Neuronal stem cell (in vitro differentiated cells): ENCODE results near the gene BTBD9.

Experiments
- DNase-seq: peaks from one replicate; pipeline ENCODE4 v3.0.0-alpha.2; 2013; ENCODE audit warnings: low spot score
- H2AFZ ChIP-seq: one replicate; pipeline ENCODE4 v1.6.1; 2013; ENCODE audit warnings: mild to moderate bottlenecking, low read length, inconsistent platforms
- H2AK5ac ChIP-seq: 2 replicates; pipeline ENCODE4 v1.6.1; 2013; ENCODE audit warnings: low read depth, mild to moderate bottlenecking, inconsistent platforms, low read length, moderate library complexity, mixed read lengths
- H2BK120ac ChIP-seq: 2 replicates; pipeline ENCODE4 v1.6.1; 2013; ENCODE audit warnings: low read depth, mild to moderate bottlenecking, inconsistent platforms, low read length, moderate library complexity, mixed read lengths
- H2BK12ac ChIP-seq: one replicate; pipeline ENCODE4 v1.6.1; 2013; ENCODE audit warnings: low read length, inconsistent platforms
- H2BK15ac ChIP-seq: 2 replicates; pipeline ENCODE4 v1.6.1; 2013; ENCODE audit warnings: mild to moderate bottlenecking, low read length, inconsistent platforms, mixed read lengths
- H2BK5ac ChIP-seq: one replicate; pipeline ENCODE4 v1.6.1; 2013; ENCODE audit warnings: inconsistent platforms, mild to moderate bottlenecking, low read length, moderate library complexity
- H3K14ac ChIP-seq: one replicate; pipeline ENCODE4 v1.6.1; 2013; ENCODE audit warnings: low read length, inconsistent platforms
- H3K18ac ChIP-seq: 2 replicates; pipeline ENCODE4 v1.6.1; 2013; ENCODE audit warnings: low read length, inconsistent platforms
- H3K23ac ChIP-seq: 2 replicates; pipeline ENCODE4 v1.6.1; 2013; ENCODE audit warnings: low read depth, mild to moderate bottlenecking, mixed read lengths, low read length, inconsistent platforms; ENCODE audit not compliant: poor library complexity
- H3K27ac ChIP-seq: replicated peaks from 3 replicates; pipeline ENCODE4 v1.5.1; 2013; ENCODE audit warnings: low read length, inconsistent platforms
- H3K27me3 ChIP-seq, 3 experiments: 2 replicates each; pipeline ENCODE4 v1.6.1; 2013; ENCODE audit warnings: low read length in 3 of 3, mild to moderate bottlenecking in 2 of 3, inconsistent platforms in 1 of 3, low read depth in 1 of 3, mixed read lengths in 1 of 3, moderate library complexity in 1 of 3; ENCODE audit not compliant: control insufficient read depth in 3 of 3, insufficient read depth in 3 of 3
- H3K36me3 ChIP-seq, 2 donors: replicated peaks in 1 of 2; 2 replicates each; pipeline ENCODE4 v1.6.1; 2013; ENCODE audit warnings: low read length in 2 of 2; ENCODE audit not compliant: control insufficient read depth in 2 of 2, insufficient read depth in 2 of 2
- H3K4ac ChIP-seq: 2 replicates; pipeline ENCODE4 v1.6.1; 2013; ENCODE audit warnings: inconsistent platforms, mild to moderate bottlenecking, low read length, moderate library complexity
- H3K4me1 ChIP-seq, 2 donors: 1 replicate in 1 of 2; 2 replicates in 1 of 2; pipeline ENCODE4 v1.6.1; 2013; ENCODE audit warnings: low read length in 2 of 2, low read depth in 1 of 2; ENCODE audit not compliant: control insufficient read depth in 2 of 2, insufficient read depth in 1 of 2
- H3K4me2 ChIP-seq: one replicate; pipeline ENCODE4 v1.6.1; 2013; ENCODE audit warnings: mild to moderate bottlenecking, low read length, inconsistent platforms; ENCODE audit not compliant: insufficient read depth, poor library complexity, severe bottlenecking
- H3K4me3 ChIP-seq, 2 donors: 2 replicates each; pipeline ENCODE4 v1.5.1; 2013; ENCODE audit warnings: low read length in 2 of 2, mild to moderate bottlenecking in 2 of 2, inconsistent platforms in 1 of 2, moderate library complexity in 1 of 2
- H3K79me1 ChIP-seq: one replicate; pipeline ENCODE4 v1.6.1; 2013; ENCODE audit warnings: low read depth, mild to moderate bottlenecking, inconsistent platforms, low read length, moderate library complexity
- H3K9ac ChIP-seq: one replicate; pipeline ENCODE4 v1.6.1; 2013; ENCODE audit warnings: mild to moderate bottlenecking, low read depth, low read length, inconsistent platforms; ENCODE audit not compliant: poor library complexity
- H3K9me3 ChIP-seq, 2 donors: replicated peaks in 1 of 2; 2 replicates each; pipeline versions ENCODE3 to v1.6.1; 2013; ENCODE audit warnings: low read length in 2 of 2, mild to moderate bottlenecking in 2 of 2, inconsistent platforms in 1 of 2, low read depth in 1 of 2, mixed read lengths in 1 of 2, moderate library complexity in 1 of 2; ENCODE audit not compliant: control insufficient read depth in 2 of 2, insufficient read depth in 1 of 2
- H4K8ac ChIP-seq: one replicate; pipeline ENCODE4 v1.6.1; 2013; ENCODE audit warnings: low read depth, mild to moderate bottlenecking, inconsistent platforms, low read length, moderate library complexity
- H4K91ac ChIP-seq: one replicate; pipeline ENCODE4 v1.6.1; 2013; ENCODE audit warnings: low read length, low read depth, mild to moderate bottlenecking, inconsistent platforms; ENCODE audit not compliant: poor library complexity
- WGBS, 2 donors: extraction: QIAGEN DNeasy Blood & Tissue Kit; methylation state at CpG; one replicate each; pipeline ENCODE4 v1.1.7; 2013; ENCODE audit warnings: missing lambda C conversion rate in 2 of 2, mixed read lengths in 1 of 2; ENCODE audit not compliant: insufficient read length in 2 of 2, insufficient replicate concordance in 1 of 2; ENCODE audit errors: extremely low coverage in 2 of 2; 5-methylcytosine and 5-hydroxymethylcytosine counted together

BTBD9 gene

GRCh38 chr6:38350942-38351341, 288.8 kb downstream of the BTBD9 start:
- Histone ChIP-seq H4K8ac (no peak overlapping the region), H3K23ac (no peak overlapping the region), H2BK12ac (no peak overlapping the region), H3K18ac (no peak overlapping the region), H3K9ac (no peak overlapping the region), H3K4me3 (no peak overlapping the region), H3K4me1 (peaks cover 4 to 27% of the 10 kb centered on the region in 2 donors), H3K79me1 (no peaks in the 10 kb centered on the region), H2BK15ac (no peak overlapping the region), H3K14ac (no peak overlapping the region), H3K27ac (no peak overlapping the region), H4K91ac (no peak overlapping the region), H3K9me3 (no peaks in the 10 kb centered on the region), H2AFZ (no peak overlapping the region), H2BK5ac (no peak overlapping the region), H3K27me3 (no peaks in the 10 kb centered on the region), H2AK5ac (no peak overlapping the region), H3K4ac (no peak overlapping the region), H3K4me2 (no peak overlapping the region), H2BK120ac (no peak overlapping the region), H3K36me3 (no peaks in the 10 kb centered on the region)
- DNase-seq = no peak

- no peak overlapping the region for H2BK12ac ChIP-seq
- H2BK5ac ChIP-seq = no peak overlapping the region
- H2AK5ac ChIP-seq = no peak overlapping the region
- no peak overlapping the region for H3K9ac ChIP-seq
- no peak overlapping the region for H4K91ac ChIP-seq
- WGBS, 2 donors = no CpG with 5 or more reads among the region's 4 CpGs
- H4K8ac ChIP-seq = no peak overlapping the region
- no peak overlapping the region for H3K4me3 ChIP-seq
- no peak for DNase-seq
- no peak overlapping the region for H3K18ac ChIP-seq
- peaks cover 5 to 29% of the 10 kb centered on the region in 2 donors for H3K4me1 ChIP-seq
- no peak overlapping the region for H3K4me2 ChIP-seq
- H3K79me1 ChIP-seq = no peaks in the 10 kb centered on the region
- no peak overlapping the region for H2BK15ac ChIP-seq
- no peaks in the 10 kb centered on the region for H3K27me3 ChIP-seq
- no peaks in the 10 kb centered on the region for H3K36me3 ChIP-seq
- no peak overlapping the region for H2AFZ ChIP-seq
- H3K27ac ChIP-seq = no peak overlapping the region
- H3K14ac ChIP-seq = no peak overlapping the region
- no peaks in the 10 kb centered on the region for H3K9me3 ChIP-seq
- H3K23ac ChIP-seq = no peak overlapping the region
- no peak overlapping the region for H3K4ac ChIP-seq
- no peak overlapping the region for H2BK120ac ChIP-seq
These were observed 289.5 kb downstream of the BTBD9 start for GRCh38 chr6:38350220-38350619.

- Histone ChIP-seq H3K18ac (no peak overlapping the region), H3K79me1 (no peaks in the 10 kb centered on the region), H3K14ac (no peak overlapping the region), H3K9me3 (no peaks in the 10 kb centered on the region), H2BK5ac (no peak overlapping the region), H3K27me3 (no peaks in the 10 kb centered on the region), H3K36me3 (no peaks in the 10 kb centered on the region), H2BK15ac (no peak overlapping the region), H4K8ac (no peak overlapping the region), H2AFZ (no peak overlapping the region), H3K4ac (no peak overlapping the region), H3K4me1 (peaks cover 5 to 29% of the 10 kb centered on the region in 2 donors), H4K91ac (no peak overlapping the region), H3K4me2 (no peak overlapping the region), H3K23ac (no peak overlapping the region), H3K9ac (no peak overlapping the region), H2BK120ac (no peak overlapping the region), H2BK12ac (no peak overlapping the region), H3K4me3 (no peak overlapping the region), H3K27ac (no peak overlapping the region), H2AK5ac (no peak overlapping the region)
- WGBS, 2 donors = no CpG with 5 or more reads among the region's 3 CpGs
- no peak for DNase-seq
These were observed 289.9 kb downstream of the BTBD9 start for GRCh38 chr6:38349795-38350194.

- Histone ChIP-seq H2BK5ac (no peak overlapping the region), H3K4ac (no peak overlapping the region), H3K79me1 (no peaks in the 10 kb centered on the region), H3K18ac (no peak overlapping the region), H2AK5ac (no peak overlapping the region), H3K4me1 (peaks cover 5 to 29% of the 10 kb centered on the region in 2 donors), H2AFZ (no peak overlapping the region), H3K9ac (no peak overlapping the region), H3K14ac (no peak overlapping the region), H2BK12ac (no peak overlapping the region), H3K23ac (no peak overlapping the region), H3K9me3 (no peaks in the 10 kb centered on the region), H3K4me3 (no peak overlapping the region), H3K36me3 (no peaks in the 10 kb centered on the region), H3K4me2 (no peak overlapping the region), H4K8ac (no peak overlapping the region), H3K27me3 (no peaks in the 10 kb centered on the region), H2BK120ac (no peak overlapping the region), H4K91ac (no peak overlapping the region), H2BK15ac (no peak overlapping the region), H3K27ac (no peak overlapping the region)
- WGBS, 2 donors = no CpG with 5 or more reads among the region's 2 CpGs
- DNase-seq = no peak
These were observed 290.5 kb downstream of the BTBD9 start for GRCh38 chr6:38349221-38349620.
